Endodermal cell (in vitro differentiated cells): ENCODE results near the gene GPC6. TPM values are rescaled to one million over a fixed set of nuclear protein-coding genes. Genes with fewer than 3 reads are reported as not detected.

ENCODE experiments used
- DNase-seq: peaks from one replicate; pipeline ENCODE4 v3.0.0-alpha.2; 2017
- H3K27ac ChIP-seq: 2 replicates; pipeline ENCODE4 v1.5.1; 2013; ENCODE audit warnings: mild to moderate bottlenecking, low read depth, low read length, moderate library complexity
- H3K27me3 ChIP-seq: 2 replicates; pipeline ENCODE4 v1.6.1; 2013; ENCODE audit warnings: mild to moderate bottlenecking, low read length, moderate library complexity; ENCODE audit not compliant: insufficient read depth, control insufficient read depth, poor library complexity, severe bottlenecking
- H3K36me3 ChIP-seq: 2 replicates; pipeline ENCODE4 v1.7.0; 2013; ENCODE audit warnings: mild to moderate bottlenecking, low read length, moderate library complexity; ENCODE audit not compliant: control insufficient read depth, insufficient read depth
- H3K4me1 ChIP-seq: one replicate; pipeline ENCODE4 v1.7.0; 2013; ENCODE audit warnings: low read length; ENCODE audit not compliant: control insufficient read depth, insufficient read depth
- H3K4me3 ChIP-seq: 2 replicates; pipeline ENCODE4 v1.5.1; 2013; ENCODE audit warnings: mild to moderate bottlenecking, low read length, moderate library complexity
- H3K9ac ChIP-seq: 2 replicates; pipeline ENCODE4 v1.6.1; 2013; ENCODE audit warnings: mild to moderate bottlenecking, low read length, moderate library complexity; ENCODE audit not compliant: poor library complexity, severe bottlenecking; ENCODE audit errors: extremely low read depth
- H3K9me3 ChIP-seq: 2 replicates; pipeline ENCODE4 v1.6.1; 2013; ENCODE audit warnings: mild to moderate bottlenecking, low read length, moderate library complexity; ENCODE audit not compliant: control insufficient read depth
- H3K27ac Mint-ChIP-seq: 2 replicates; pipeline ENCODE4 v1.8.0; 2020; ENCODE audit warnings: mixed read lengths
- H3K27me3 Mint-ChIP-seq: 2 replicates; pipeline ENCODE4 v1.8.0; 2021; ENCODE audit warnings: mild to moderate bottlenecking, mixed read lengths; ENCODE audit not compliant: insufficient read depth
- H3K36me3 Mint-ChIP-seq: 2 replicates; pipeline ENCODE4 v1.8.0; 2020; ENCODE audit warnings: low read depth, mixed read lengths
- H3K4me1 Mint-ChIP-seq: 2 replicates; pipeline ENCODE4 v1.8.0; 2020; ENCODE audit warnings: mixed read lengths
- H3K4me3 Mint-ChIP-seq: 2 replicates; pipeline ENCODE4 v1.8.0; 2020; ENCODE audit warnings: mild to moderate bottlenecking, moderate library complexity, mixed read lengths
- H3K9me3 Mint-ChIP-seq: 2 replicates; pipeline ENCODE4 v1.8.0; 2020; ENCODE audit warnings: mild to moderate bottlenecking, mixed read lengths
- WGBS, 2 experiments: methylation state at CpG; one replicate each; pipeline versions ENCODE4 v1.1.5 to v1.1.7; 2013; ENCODE audit warnings: missing lambda C conversion rate in 2 of 2, mixed read lengths in 1 of 2; ENCODE audit not compliant: insufficient coverage in 1 of 2, insufficient read length in 1 of 2; 5-methylcytosine and 5-hydroxymethylcytosine counted together
- total RNA-seq, 2 donors: library from RNA; stranded (reverse); fragmentation: NEBNext Ultra II Directional in 1 of 2; extraction: Animal tissue kit (Norgen Biotek cat#: 25700) in 1 of 2; gene quantifications; 2 replicates in 1 of 2; 3 replicates in 1 of 2; pipeline ENCODE4 v1.2.1, GENCODE V29; 2021
- TF ChIP-seq, protein P1 (sequence below): fragments of 200-600 bp; sonication (generic); conservative IDR thresholded peaks from 2 replicates; pipeline ENCODE4 v1.5.0; 2021; ENCODE audit warnings: antibody characterized with exemption, mild to moderate bottlenecking

GPC6 gene
- total RNA-seq, 2 donors from 2014 or later, result 69.6 to 80.4 TPM

- Histone ChIP-seq H3K27ac (no peak overlapping the region), H3K4me1 (no peaks in the 10 kb centered on the region), H3K27me3 (no peaks in the 10 kb centered on the region), H3K36me3 (no peaks in the 10 kb centered on the region), H3K4me3 (no peak overlapping the region), H3K9me3 (no peaks in the 10 kb centered on the region), H3K9ac (no peak overlapping the region)
- DNase-seq, result no peak
- no peak overlapping the region for H3K4me3 Mint-ChIP-seq
- H3K9me3 Mint-ChIP-seq, result peaks cover 9% of the 10 kb centered on the region
- peaks cover 2% of the 10 kb centered on the region for H3K36me3 Mint-ChIP-seq
- TF ChIP-seq, protein P1, sequence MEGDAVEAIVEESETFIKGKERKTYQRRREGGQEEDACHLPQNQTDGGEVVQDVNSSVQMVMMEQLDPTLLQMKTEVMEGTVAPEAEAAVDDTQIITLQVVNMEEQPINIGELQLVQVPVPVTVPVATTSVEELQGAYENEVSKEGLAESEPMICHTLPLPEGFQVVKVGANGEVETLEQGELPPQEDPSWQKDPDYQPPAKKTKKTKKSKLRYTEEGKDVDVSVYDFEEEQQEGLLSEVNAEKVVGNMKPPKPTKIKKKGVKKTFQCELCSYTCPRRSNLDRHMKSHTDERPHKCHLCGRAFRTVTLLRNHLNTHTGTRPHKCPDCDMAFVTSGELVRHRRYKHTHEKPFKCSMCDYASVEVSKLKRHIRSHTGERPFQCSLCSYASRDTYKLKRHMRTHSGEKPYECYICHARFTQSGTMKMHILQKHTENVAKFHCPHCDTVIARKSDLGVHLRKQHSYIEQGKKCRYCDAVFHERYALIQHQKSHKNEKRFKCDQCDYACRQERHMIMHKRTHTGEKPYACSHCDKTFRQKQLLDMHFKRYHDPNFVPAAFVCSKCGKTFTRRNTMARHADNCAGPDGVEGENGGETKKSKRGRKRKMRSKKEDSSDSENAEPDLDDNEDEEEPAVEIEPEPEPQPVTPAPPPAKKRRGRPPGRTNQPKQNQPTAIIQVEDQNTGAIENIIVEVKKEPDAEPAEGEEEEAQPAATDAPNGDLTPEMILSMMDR, result no peak
- H3K27me3 Mint-ChIP-seq, result no peaks in the 10 kb centered on the region
- no peak overlapping the region for H3K27ac Mint-ChIP-seq
- WGBS, 2 experiments, result 93 to 96% methylated on average over 3 to 6 of the region's 6 CpGs
- peaks cover 7% of the 10 kb centered on the region for H3K4me1 Mint-ChIP-seq
Measured at GRCh38 chr13:93539914-93540313, 313.3 kb downstream of the GPC6 start.

DNA sequence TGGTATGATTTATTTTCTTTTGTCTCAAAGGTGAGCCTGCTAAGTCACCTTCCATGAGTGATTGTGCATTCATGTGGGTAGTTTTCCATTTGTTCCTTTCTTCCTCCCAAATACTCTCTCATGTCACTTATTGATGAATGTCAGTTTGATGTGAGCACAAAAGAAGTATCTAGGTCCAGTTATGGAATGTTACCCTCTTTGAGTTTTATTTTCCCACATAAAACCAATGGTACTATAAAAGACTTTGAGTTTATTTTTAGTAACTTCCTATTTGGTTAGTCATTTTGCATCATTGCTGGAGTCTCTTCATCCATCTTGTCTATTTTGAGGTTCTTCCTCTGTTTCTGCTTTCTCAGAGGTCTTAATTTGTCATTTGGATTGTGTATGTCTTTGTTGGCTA, 321.3 kb downstream of the GPC6 start:
- H3K27ac Mint-ChIP-seq, result no peak overlapping the region
- H3K36me3 Mint-ChIP-seq, result peaks cover 4% of the 10 kb centered on the region
- H3K4me3 ChIP-seq, result no peak overlapping the region
- H3K4me1 Mint-ChIP-seq, result peaks cover 39% of the 10 kb centered on the region
- no peak overlapping the region for H3K9ac ChIP-seq
- H3K36me3 ChIP-seq, result peaks cover 10% of the 10 kb centered on the region
- no peaks in the 10 kb centered on the region for H3K9me3 ChIP-seq
- H3K27me3 Mint-ChIP-seq, result no peaks in the 10 kb centered on the region
- no peaks in the 10 kb centered on the region for H3K27me3 ChIP-seq
- peaks cover under 1% of the 10 kb centered on the region for H3K9me3 Mint-ChIP-seq
- TF ChIP-seq, protein P1, result no peak
- no peak for DNase-seq
- H3K4me3 Mint-ChIP-seq, result no peak overlapping the region
- H3K4me1 ChIP-seq, result no peaks in the 10 kb centered on the region
- H3K27ac ChIP-seq, result no peak overlapping the region

DNA sequence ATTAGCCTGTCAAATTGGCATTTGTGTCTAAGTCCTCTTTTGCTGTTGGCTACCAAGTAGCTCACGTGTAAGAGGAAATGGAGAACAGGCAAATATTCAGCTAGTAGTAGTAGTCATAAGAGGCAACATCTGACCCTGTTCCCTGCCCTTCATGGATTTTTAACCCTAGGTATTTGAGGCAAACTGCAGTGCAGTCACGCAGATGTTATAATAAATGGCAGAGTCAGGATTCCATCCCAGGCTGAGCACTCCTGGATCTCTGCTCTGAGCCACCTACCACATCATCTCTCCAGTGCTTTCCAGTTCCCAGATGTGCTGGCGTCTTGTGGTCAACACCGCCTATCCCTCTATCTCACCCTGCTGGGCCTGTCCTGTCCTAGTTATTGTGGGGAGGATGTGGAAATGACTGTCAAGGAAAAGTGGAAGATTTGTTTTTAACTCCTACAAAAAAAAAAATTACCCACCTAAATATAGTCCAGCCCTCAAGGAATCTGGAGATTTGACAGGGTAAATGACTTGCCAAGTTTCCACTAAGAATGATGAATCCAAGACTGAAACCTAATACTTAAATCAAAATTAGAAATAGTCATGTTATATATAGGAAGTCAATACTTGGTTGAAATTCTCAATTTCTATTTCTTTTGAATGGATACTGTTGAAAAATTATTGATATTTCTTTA, 322.9 kb downstream of the GPC6 start:
- no peak overlapping the region for H3K27ac Mint-ChIP-seq
- H3K4me3 Mint-ChIP-seq, result no peak overlapping the region
- peaks cover 4% of the 10 kb centered on the region for H3K36me3 Mint-ChIP-seq
- Histone ChIP-seq H3K9me3 (no peaks in the 10 kb centered on the region), H3K4me1 (no peaks in the 10 kb centered on the region), H3K27me3 (no peaks in the 10 kb centered on the region), H3K27ac (no peak overlapping the region), H3K4me3 (no peak overlapping the region), H3K9ac (no peak overlapping the region), H3K36me3 (peaks cover 10% of the 10 kb centered on the region)
- TF ChIP-seq, protein P1, result no peak
- 94 to 100% methylated on average over 2 to 3 of the region's 4 CpGs for WGBS, 2 experiments
- no peaks in the 10 kb centered on the region for H3K27me3 Mint-ChIP-seq
- peak; percentile 47 for DNase-seq
- no peaks in the 10 kb centered on the region for H3K9me3 Mint-ChIP-seq
- peaks cover 43% of the 10 kb centered on the region for H3K4me1 Mint-ChIP-seq
